ENCODE measurements around the gene KIAA0513. TPM values are rescaled to one million over a fixed set of nuclear protein-coding genes. Genes with fewer than 3 reads are reported as not detected.

Gene KIAA0513
- total RNA-seq, 1 donor from 2014 or later: 12.5 TPM

DNA sequence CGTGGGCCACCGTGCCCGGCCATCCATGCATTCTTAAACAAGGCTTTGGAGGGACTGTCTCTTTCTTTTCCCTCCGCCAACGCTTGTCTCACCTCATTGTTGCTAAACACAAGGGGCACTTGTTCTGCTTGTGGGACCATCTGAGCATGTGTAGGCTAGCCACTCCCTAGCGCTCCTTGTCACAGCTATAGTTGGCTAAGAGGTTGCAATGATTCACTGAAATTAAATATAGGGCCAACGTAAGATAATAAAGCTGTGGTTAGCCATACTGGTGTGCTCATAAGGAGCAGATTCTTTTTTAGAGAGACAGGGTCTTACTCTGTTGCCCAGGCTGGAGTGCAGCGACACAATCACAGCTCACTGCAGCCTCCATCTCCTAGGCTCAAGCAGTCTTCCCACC lies 41.2 kb downstream of the KIAA0513 start:
- TF ChIP-seq, protein P1, sequence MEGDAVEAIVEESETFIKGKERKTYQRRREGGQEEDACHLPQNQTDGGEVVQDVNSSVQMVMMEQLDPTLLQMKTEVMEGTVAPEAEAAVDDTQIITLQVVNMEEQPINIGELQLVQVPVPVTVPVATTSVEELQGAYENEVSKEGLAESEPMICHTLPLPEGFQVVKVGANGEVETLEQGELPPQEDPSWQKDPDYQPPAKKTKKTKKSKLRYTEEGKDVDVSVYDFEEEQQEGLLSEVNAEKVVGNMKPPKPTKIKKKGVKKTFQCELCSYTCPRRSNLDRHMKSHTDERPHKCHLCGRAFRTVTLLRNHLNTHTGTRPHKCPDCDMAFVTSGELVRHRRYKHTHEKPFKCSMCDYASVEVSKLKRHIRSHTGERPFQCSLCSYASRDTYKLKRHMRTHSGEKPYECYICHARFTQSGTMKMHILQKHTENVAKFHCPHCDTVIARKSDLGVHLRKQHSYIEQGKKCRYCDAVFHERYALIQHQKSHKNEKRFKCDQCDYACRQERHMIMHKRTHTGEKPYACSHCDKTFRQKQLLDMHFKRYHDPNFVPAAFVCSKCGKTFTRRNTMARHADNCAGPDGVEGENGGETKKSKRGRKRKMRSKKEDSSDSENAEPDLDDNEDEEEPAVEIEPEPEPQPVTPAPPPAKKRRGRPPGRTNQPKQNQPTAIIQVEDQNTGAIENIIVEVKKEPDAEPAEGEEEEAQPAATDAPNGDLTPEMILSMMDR (conservative IDR thresholded peaks at IDR 0.05; ENCODE audit: low read depth, low read length): no peak
- no peak overlapping the region for H3K4me3 ChIP-seq (ENCODE audit: low read depth, low read length)
- no peak for DNase-seq (ENCODE audit: low read depth)

- TF ChIP-seq, protein P1 (conservative IDR thresholded peaks at IDR 0.05; ENCODE audit: low read depth, low read length): no peak
- DNase-seq (ENCODE audit: low read depth): no peak
- H3K4me3 ChIP-seq (ENCODE audit: low read depth, low read length): no peak overlapping the region
Observed at GRCh38 chr16:85069171-85069570, 41.6 kb downstream of the KIAA0513 start.

GRCh38 chr16:85072076-85072860 lies 44.7 kb downstream of the KIAA0513 start:
- no peak overlapping the region for H3K4me3 ChIP-seq (ENCODE audit: low read depth, low read length)
- no peak for DNase-seq (ENCODE audit: low read depth)
- TF ChIP-seq, protein P1 (conservative IDR thresholded peaks at IDR 0.05; ENCODE audit: low read depth, low read length): no peak

DNA sequence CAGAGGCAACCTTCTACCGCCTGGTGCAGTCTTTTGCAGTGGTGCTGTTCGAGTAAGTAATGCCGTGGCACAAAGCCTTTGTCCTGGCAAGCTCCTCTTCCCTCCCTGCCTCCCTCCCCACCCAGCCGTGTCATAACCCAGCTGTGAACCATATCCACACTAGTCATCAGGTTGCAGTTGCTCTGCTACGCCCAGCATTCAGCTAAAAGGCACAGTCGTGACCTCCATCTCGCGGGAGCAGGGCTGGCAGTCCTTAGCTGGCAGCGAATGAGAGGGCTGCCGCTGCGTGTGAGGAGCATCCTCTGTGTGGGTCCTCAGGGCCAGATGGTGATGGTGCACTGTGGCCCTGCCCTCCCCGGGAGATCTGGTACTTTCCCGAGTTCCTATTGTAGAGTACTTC lies 45.4 kb downstream of the KIAA0513 start:
- TF ChIP-seq, protein P1 (conservative IDR thresholded peaks at IDR 0.05; ENCODE audit: low read depth, low read length): no peak
- H3K4me3 ChIP-seq (ENCODE audit: low read depth, low read length): no peak overlapping the region
- no peak for DNase-seq (ENCODE audit: low read depth)

DNA sequence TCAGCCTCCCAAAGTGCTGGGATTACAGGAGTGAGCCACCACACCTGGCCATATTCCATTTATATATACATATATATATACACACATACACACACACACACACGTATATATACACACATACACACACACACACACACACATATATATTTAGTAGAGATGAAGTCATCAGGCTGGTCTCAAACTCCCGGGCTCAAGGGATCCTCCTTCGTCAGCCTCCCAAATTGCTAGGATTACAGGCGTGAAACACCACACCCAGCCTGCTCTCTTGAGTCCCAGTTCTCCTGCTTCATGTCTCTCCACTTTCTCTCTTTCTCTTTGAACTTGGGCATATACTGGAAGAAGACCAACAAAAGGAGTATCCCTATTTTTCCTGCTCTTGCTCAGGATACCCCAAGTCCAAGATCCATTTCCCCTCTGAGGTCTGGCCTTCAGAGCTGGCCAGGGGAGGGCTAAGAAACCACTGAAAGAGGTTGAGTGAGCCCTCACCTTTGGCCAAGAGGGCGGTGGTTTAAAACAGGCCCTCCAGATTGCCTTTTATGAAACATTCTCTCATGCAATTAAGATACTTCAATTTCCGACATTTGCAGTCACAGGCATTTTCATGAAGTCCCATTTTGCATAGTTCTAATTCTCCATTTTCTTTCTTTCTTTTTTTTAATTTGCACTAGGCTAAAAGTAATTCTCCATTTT lies 46.8 kb downstream of the KIAA0513 start:
- DNase-seq (ENCODE audit: low read depth): no peak
- TF ChIP-seq, protein P1 (conservative IDR thresholded peaks at IDR 0.05; ENCODE audit: low read depth, low read length): no peak

GRCh38 chr16:85075236-85075924 lies 47.8 kb downstream of the KIAA0513 start:
- DNase-seq (ENCODE audit: low read depth): no peak
- TF ChIP-seq, protein P1 (conservative IDR thresholded peaks at IDR 0.05; ENCODE audit: low read depth, low read length): no peak
- no peak overlapping the region for H3K4me3 ChIP-seq (ENCODE audit: low read depth, low read length)

More for the DNA sequence above, 46.8 kb downstream of the KIAA0513 start:
- H3K4me3 ChIP-seq (ENCODE audit: low read depth, low read length): no peak overlapping the region
